NCI-H82 treated with DMSO at 0.1 percent for 48 hours (cell line): Measurements from ENCODE around the gene MFN2.

Experiments
- DNase-seq: peaks from one replicate; lab custom pipeline; 2025; ENCODE audit not compliant: unreplicated experiment; lab: John Stamatoyannopoulos, UW

MFN2 gene

GRCh38 chr1:11960276-11960675, 20.0 kb upstream of the MFN2 start:
- DNase-seq = no peak

DNA sequence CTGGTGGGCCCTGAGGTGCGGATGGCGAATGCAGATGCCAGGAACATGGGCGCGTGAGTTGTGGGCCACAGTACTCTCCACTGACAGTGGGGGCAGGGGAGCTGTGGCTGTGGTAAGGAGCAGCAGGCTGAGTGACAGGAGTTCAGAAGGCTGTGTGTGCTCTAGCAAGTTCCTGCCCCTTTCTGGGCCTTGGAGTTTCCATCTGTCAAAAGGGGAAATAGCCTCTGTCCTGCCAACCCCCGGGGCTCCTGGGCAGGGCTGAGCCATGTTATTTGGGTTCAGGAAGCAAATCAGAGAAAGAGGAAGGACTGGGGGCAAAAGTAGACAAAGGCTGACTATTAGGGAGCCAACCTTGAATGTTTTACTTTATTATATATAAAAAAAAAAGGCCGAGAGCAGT, 19.5 kb upstream of the MFN2 start:
- DNase-seq = no peak

- DNase-seq = peak; percentile 32
These were observed 19.0 kb upstream of the MFN2 start for GRCh38 chr1:11961230-11961629.

GRCh38 chr1:11963622-11964021, 16.6 kb upstream of the MFN2 start:
- no peak for DNase-seq

DNA sequence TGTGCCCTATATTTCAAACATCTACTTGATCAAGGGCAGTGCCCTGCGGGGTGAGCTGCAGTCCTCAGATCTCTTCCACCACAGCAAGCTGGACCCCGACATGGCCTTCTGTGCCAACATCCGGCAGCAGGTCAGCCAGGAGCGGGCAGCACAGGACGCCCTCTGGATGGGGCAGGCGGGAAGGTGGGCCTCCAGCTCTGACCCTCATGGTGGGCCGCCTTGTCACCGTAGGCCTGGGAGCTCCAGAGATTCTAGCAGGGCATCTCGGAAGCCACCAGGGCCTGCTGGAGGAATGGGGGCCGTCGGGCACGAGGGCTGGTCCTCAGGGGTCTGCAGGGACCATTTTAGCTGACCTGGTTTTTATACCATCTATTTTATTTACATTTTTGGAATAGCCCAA, 15.6 kb upstream of the MFN2 start:
- DNase-seq = no peak

DNA sequence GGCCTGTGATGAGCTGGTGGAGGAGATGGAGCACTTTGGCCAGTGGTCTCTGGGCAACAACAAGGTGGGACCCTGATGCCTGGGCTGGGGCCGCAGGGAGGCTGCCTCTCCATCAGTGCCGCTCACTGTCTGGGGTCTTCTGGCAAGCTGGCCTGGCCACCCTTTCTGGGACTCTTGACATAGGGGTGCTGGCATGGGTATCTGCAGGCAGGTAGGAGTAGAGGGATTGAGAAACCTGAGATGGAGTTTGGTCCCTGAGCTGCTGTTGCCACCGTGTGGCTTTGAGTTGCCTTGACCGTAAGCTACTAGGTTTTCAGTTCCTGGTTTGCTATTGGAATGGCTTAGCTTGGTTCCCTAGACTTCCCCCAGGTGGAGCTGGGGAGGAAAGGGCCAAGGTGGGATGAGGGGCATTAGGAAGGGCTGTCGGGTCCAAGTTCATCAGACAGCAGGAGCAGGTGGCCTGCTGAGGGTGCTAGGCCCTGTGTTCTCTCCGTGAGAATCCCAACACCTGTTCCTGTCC, 13.2 kb upstream of the MFN2 start:
- DNase-seq = peak; percentile 55

- no peak for DNase-seq
These were observed 9.6 kb upstream of the MFN2 start for GRCh38 chr1:11970441-11971185.

- DNase-seq = no peak
These were observed 2.6 kb upstream of the MFN2 start for GRCh38 chr1:11977625-11978024.

GRCh38 chr1:11978301-11978700, 1.9 kb upstream of the MFN2 start:
- no peak for DNase-seq

- no peak for DNase-seq
These were observed 1.0 kb upstream of the MFN2 start for GRCh38 chr1:11979028-11979850.

- DNase-seq = no peak
These were observed 380 bp downstream of the MFN2 start for GRCh38 chr1:11980676-11980972.

GRCh38 chr1:11981378-11982009, 1.2 kb downstream of the MFN2 start:
- DNase-seq = no peak

GRCh38 chr1:11982010-11982392, 1.8 kb downstream of the MFN2 start:
- no peak for DNase-seq

- DNase-seq = no peak
These were observed 3.9 kb downstream of the MFN2 start for GRCh38 chr1:11984121-11984520.

- no peak for DNase-seq
These were observed 4.3 kb downstream of the MFN2 start for GRCh38 chr1:11984576-11984975.

DNA sequence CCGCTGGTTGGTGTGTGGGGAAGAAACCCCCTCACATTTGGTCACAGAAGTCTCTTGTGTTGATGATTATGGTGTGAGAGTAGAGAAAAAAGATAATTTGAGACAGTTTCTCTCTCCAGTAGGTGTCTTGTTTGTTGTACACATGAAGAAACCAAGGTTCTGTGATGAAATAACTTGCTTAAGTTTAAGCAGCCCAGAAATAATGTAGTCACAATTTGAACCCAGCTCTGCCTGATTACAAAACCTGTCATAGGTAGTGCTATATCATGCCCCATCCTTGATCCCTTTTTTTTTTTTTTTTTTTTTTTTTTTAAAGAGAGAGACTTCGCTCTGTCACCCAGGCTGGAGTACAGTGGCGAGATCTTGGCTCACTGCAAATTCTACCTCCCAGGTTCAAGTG, 4.9 kb downstream of the MFN2 start:
- no peak for DNase-seq

DNA sequence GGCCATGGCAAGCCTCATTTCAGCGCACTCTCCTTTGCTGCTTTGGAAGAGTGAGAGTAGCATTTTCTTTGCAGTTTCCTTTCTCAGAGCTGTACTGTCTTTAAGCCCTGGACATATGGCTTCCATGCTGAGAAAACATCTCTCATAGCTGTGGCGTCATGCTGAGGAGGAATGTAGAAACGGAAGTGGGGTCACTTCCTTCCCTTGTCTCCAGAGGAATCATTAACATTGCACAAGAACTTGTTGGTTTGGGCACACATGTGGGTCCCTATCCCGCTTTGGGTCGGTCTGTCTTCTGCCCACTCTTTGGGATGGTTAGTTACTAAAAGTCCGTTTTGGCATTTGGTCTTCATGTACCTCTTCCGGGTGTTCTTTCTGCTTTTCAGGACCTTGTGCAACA, 5.6 kb downstream of the MFN2 start:
- no peak for DNase-seq

GRCh38 chr1:11989669-11990068, 9.4 kb downstream of the MFN2 start:
- no peak for DNase-seq

DNA sequence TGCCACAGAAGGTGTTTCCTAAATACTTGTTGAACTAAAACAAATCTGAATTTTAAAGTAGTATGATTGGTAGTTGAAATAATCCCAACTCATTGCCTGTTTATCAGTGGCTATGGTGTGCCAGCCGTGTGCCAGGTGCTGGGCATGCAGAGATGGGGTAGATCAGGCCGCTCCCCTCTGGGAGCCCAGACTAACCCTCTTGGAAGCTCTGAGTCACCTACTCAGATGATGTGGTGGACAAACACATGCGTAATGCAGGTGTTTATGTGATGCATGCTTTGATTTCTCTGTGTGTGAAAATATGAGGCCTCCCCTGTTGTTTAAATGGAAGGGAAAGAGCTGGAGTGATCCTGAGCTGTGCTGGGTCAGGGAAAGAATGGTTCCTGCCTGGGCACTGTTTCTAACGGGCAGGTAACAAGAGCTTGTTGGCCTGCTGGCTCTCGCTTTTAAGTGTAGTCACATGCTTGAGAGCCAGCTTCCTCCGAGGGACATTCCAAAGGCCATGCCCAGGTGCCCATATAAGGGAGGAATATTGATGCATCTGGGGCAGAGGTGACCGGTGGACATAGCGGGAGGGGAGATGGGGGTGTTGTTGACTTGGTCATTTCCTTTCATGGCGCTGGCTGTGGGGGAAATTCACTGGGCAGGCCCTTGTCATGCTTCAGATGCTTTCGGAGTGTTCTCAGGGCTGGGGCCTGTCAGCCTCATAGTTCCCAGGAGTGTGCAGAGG, 10.2 kb downstream of the MFN2 start:
- no peak for DNase-seq

DNA sequence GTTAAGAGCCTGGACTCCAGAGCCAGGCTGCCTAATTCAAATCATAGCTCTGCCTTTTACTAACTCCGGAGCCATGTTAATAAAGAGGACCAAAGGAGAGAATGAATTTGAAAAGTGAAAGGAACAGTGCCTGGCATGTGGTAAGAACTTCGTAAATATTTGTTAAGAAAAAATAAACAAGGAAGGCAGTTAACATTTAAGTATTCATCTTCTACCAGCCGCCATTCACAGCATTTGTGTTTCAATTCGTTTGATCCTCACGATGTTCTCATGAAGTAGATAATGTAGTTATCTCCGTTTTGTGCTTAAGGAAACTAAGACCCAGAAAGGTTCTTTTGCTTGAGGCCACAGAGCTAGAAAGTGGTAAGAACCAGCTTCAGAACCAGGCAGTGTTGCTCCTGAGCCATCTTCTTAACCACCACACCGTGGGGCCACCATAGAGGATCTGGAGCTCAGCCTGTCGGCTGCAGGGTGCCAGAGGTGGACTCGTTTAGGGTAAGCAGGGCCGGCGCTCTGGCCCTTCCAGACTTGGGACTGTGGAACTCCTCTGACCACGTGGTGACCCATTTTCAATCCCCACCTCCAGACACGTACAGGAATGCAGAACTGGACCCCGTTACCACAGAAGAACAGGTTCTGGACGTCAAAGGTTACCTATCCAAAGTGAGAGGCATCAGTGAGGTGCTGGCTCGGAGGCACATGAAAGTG, 11.9 kb downstream of the MFN2 start:
- no peak for DNase-seq
